B cell (primary cell): ENCODE results near the gene POLR2C. TPM values are rescaled to one million over a fixed set of nuclear protein-coding genes. Genes with fewer than 3 reads are reported as not detected.

Experiments
- ATAC-seq: fragments of 200-7000 bp; cut with Tn5 transposase; one replicate; pipeline ENCODE4 v1.10.0; 2021; ENCODE audit warnings: low read depth, mild to moderate bottlenecking, moderate number of reproducible peaks, moderate library complexity
- CTCF ChIA-PET: fragments of 350-600 bp; sonication (Branson Sonifier 250); formaldehyde crosslinking; loops from one replicate; lab custom pipeline; 2021; ENCODE audit warnings: antibody characterized with exemption, inconsistent platforms; lab: Charles Lee
- POLR2A ChIA-PET: fragments of 350-600 bp; sonication (Branson Sonifier 250); formaldehyde crosslinking; loops from one replicate; lab custom pipeline; 2021; ENCODE audit warnings: antibody characterized with exemption; lab: Charles Lee
- DNase-seq: peaks from one replicate; pipeline ENCODE4 v3.0.0; 2013
- H2AFZ ChIP-seq: 2 replicates; pipeline ENCODE4 v1.6.1; 2012; ENCODE audit warnings: mild to moderate bottlenecking, low read depth, low read length; ENCODE audit not compliant: insufficient read depth, poor library complexity, severe bottlenecking
- H3K27ac ChIP-seq, 2 donors: 1 replicate in 1 of 2; 2 replicates in 1 of 2; pipeline ENCODE4 v1.5.1; 2012 to 2013; ENCODE audit warnings: low read length in 2 of 2, mild to moderate bottlenecking in 2 of 2, moderate library complexity in 1 of 2
- H3K27me3 ChIP-seq, 4 experiments: fragments of 200-600 bp in 1 of 4; sonication (generic) in 1 of 4; replicated peaks in 1 of 4; 1 replicate in 2 of 4; 2 replicates in 2 of 4; pipeline versions ENCODE4 v1.6.1 to v1.7.0; 2013 to 2016; ENCODE audit warnings: low read length in 3 of 4, mild to moderate bottlenecking in 2 of 4, mixed read lengths in 1 of 4, moderate library complexity in 1 of 4; ENCODE audit not compliant: insufficient read depth in 4 of 4, control insufficient read depth in 3 of 4; ENCODE audit errors: control extremely low read depth in 1 of 4
- H3K36me3 ChIP-seq, 2 experiments: replicated peaks in 1 of 2; 1 replicate in 1 of 2; 2 replicates in 1 of 2; pipeline versions ENCODE4 v1.6.1 to v1.7.1; 2013; ENCODE audit warnings: low read length in 1 of 2; ENCODE audit not compliant: insufficient read depth in 2 of 2, control insufficient read depth in 1 of 2; ENCODE audit errors: control extremely low read depth in 1 of 2, extremely low read depth in 1 of 2
- H3K4me1 ChIP-seq, 2 donors: fragments of 200-600 bp in 1 of 2; sonication (generic) in 1 of 2; 1 replicate in 1 of 2; 2 replicates in 1 of 2; pipeline versions ENCODE4 v1.5.1 to v1.6.1; 2013 to 2017; ENCODE audit warnings: low read length in 2 of 2; ENCODE audit not compliant: control insufficient read depth in 2 of 2, insufficient read depth in 2 of 2
- H3K4me2 ChIP-seq: replicated peaks from 2 replicates; pipeline ENCODE3; 2012; ENCODE audit warnings: mild to moderate bottlenecking, low read depth, low read length; ENCODE audit not compliant: poor library complexity, severe bottlenecking
- H3K4me3 ChIP-seq, 5 experiments: fragments of 200-600 bp in 1 of 5; sonication (generic) in 1 of 5; 1 replicate in 3 of 5; 2 replicates in 2 of 5; pipeline versions ENCODE4 v1.5.1 to v1.7.0; 2011 to 2016; ENCODE audit warnings: low read length in 4 of 5, mild to moderate bottlenecking in 4 of 5, low read depth in 2 of 5, control low read depth in 1 of 5, moderate library complexity in 1 of 5; ENCODE audit not compliant: insufficient read depth in 1 of 5; ENCODE audit errors: control extremely low read depth in 1 of 5, extremely low read depth in 1 of 5
- H3K79me2 ChIP-seq: fragments of 200-600 bp; sonication (generic); one replicate; pipeline ENCODE4 v1.6.0; 2016; ENCODE audit warnings: low read length; ENCODE audit not compliant: control insufficient read depth, insufficient read depth
- H3K9ac ChIP-seq: fragments of 200-600 bp; sonication (generic); 2 replicates; pipeline ENCODE4 v1.6.1; 2017; ENCODE audit warnings: mild to moderate bottlenecking, low read length, moderate library complexity
- H3K9me3 ChIP-seq, 3 donors: one replicate each; pipeline versions ENCODE4 v1.6.1 to v1.7.1; 2013; ENCODE audit warnings: low read length in 2 of 3; ENCODE audit not compliant: control insufficient read depth in 2 of 3, insufficient read depth in 1 of 3; ENCODE audit errors: control extremely low read depth in 1 of 3
- H4K20me1 ChIP-seq: 2 replicates; pipeline ENCODE4 v1.6.0; 2012; ENCODE audit warnings: mild to moderate bottlenecking, low read length; ENCODE audit not compliant: insufficient read depth, control insufficient read depth, poor library complexity, severe bottlenecking
- H3K27ac Mint-ChIP-seq: one replicate; pipeline ENCODE4 v1.8.0; 2021; ENCODE audit warnings: mixed read lengths
- H3K27me3 Mint-ChIP-seq: one replicate; pipeline ENCODE4 v1.8.0; 2021; ENCODE audit warnings: mixed read lengths
- H3K4me1 Mint-ChIP-seq: one replicate; pipeline ENCODE4 v1.8.0; 2021; ENCODE audit warnings: mixed read lengths
- H3K4me3 Mint-ChIP-seq: one replicate; pipeline ENCODE4 v1.8.0; 2021; ENCODE audit warnings: mixed read lengths
- H3K9me3 Mint-ChIP-seq: one replicate; pipeline ENCODE4 v1.8.0; 2022; ENCODE audit warnings: mixed read lengths; ENCODE audit not compliant: insufficient read depth
- CTCF ChIP-seq: fragments of 200-600 bp; IDR thresholded peaks from one replicate; pipeline ENCODE4 v1.8.0; 2022; ENCODE audit warnings: antibody characterized with exemption, mild to moderate bottlenecking
- EZH2 ChIP-seq: IDR thresholded peaks from 2 replicates; pipeline ENCODE4 v1.6.1; 2012; ENCODE audit warnings: borderline replicate concordance, low read depth, mild to moderate bottlenecking, moderate library complexity, low read length; ENCODE audit not compliant: insufficient read depth, poor library complexity, severe bottlenecking
- WGBS: methylation state at CpG from one replicate; pipeline ENCODE4 v1.1.5; 2013; ENCODE audit warnings: missing lambda C conversion rate; ENCODE audit not compliant: insufficient coverage; 5-methylcytosine and 5-hydroxymethylcytosine counted together
- intact Hi-C: fragments of 100-400 bp; cut with micrococcal nuclease; formaldehyde crosslinking; loops from one replicate; pipeline ENCODE4 v1.10.0; 2022
- polyA plus RNA-seq: library from polyadenylated mRNA; depleted of rRNA; stranded (reverse); fragments of >200 nt; gene quantifications from 2 replicates; pipeline ENCODE4 v1.2.3, GENCODE V29; 2012
- total RNA-seq, 2 donors: library from RNA; stranded (reverse); fragments of 120-200 nt in 1 of 2; gene quantifications; 1 replicate in 1 of 2; 2 replicates in 1 of 2; pipeline versions ENCODE4 v1.2.3 to v1.2.4, GENCODE V29; 2013 to 2022

Gene POLR2C
- total and polyA plus RNA-seq, 2 donors (not counting 1 experiment from before 2014, with no cell fraction given), result 57.8 to 70.1 TPM

- H3K4me3 ChIP-seq, result no peak overlapping the region
- no peak overlapping the region for H3K27ac Mint-ChIP-seq
- no peak overlapping the region for H3K4me3 Mint-ChIP-seq
- H3K36me3 ChIP-seq, result peaks cover 0 to 12% of the 10 kb centered on the region in 2 experiments
- H3K27me3 ChIP-seq, result no peaks in the 10 kb centered on the region
- intact Hi-C loops, result no loop called here
- H3K9me3 Mint-ChIP-seq, result no peaks in the 10 kb centered on the region
- H3K9me3 ChIP-seq, result no peaks in the 10 kb centered on the region
- H3K27ac ChIP-seq, result no peak overlapping the region
- DNase-seq (no peak), ATAC-seq (no peak)
- no peak for TF ChIP-seq CTCF
- no peak for TF ChIP-seq EZH2
- CTCF ChIA-PET, result interaction anchor here (1.1 to 1.8 kb wide), 4 partner anchors 9 to 97 kb away, joined by 3 to 6 read pairs (median 4); no protein-coding TSS in a partner anchor
- H3K4me1 ChIP-seq, result no peaks in the 10 kb centered on the region
- POLR2A ChIA-PET, result no interaction called here
- 88% methylated on average over 9 of the region's 14 CpGs for WGBS
- no peak overlapping the region for H3K4me2 ChIP-seq
- no peaks in the 10 kb centered on the region for H4K20me1 ChIP-seq
- H2AFZ ChIP-seq, result no peak overlapping the region
- H3K79me2 ChIP-seq, result no peaks in the 10 kb centered on the region
- no peak overlapping the region for H3K9ac ChIP-seq
- H3K4me1 Mint-ChIP-seq, result no peaks in the 10 kb centered on the region
- H3K27me3 Mint-ChIP-seq, result peaks cover 2% of the 10 kb centered on the region
Observed at GRCh38 chr16:57513371-57514102, 51.1 kb downstream of the POLR2C start.

GRCh38 chr16:57514371-57514770, 51.9 kb downstream of the POLR2C start:
- POLR2A ChIA-PET, result no interaction called here
- H3K27ac Mint-ChIP-seq, result no peak overlapping the region

More at GRCh38 chr16:57514371-57514770, 51.9 kb downstream of the POLR2C start:
- WGBS, result 88% methylated on average over 4 of the region's 4 CpGs
- H3K36me3 ChIP-seq, result peaks cover 0 to 19% of the 10 kb centered on the region in 2 experiments
- H4K20me1 ChIP-seq, result no peaks in the 10 kb centered on the region
- no peak overlapping the region for H3K4me2 ChIP-seq
- H3K27ac ChIP-seq, result no peak overlapping the region
- H3K4me1 ChIP-seq, result no peaks in the 10 kb centered on the region
- H3K27me3 ChIP-seq, result no peaks in the 10 kb centered on the region
- no peak overlapping the region for H2AFZ ChIP-seq
- no peak overlapping the region for H3K9ac ChIP-seq
- Mint-ChIP-seq H3K9me3 (no peaks in the 10 kb centered on the region), H3K4me1 (no peaks in the 10 kb centered on the region), H3K4me3 (no peak overlapping the region), H3K27me3 (no peaks in the 10 kb centered on the region)
- TF ChIP-seq EZH2 (no peak), CTCF (no peak)
- ATAC-seq, result no peak
- CTCF ChIA-PET, result interaction anchor here (1.1 kb wide), 2 partner anchors 14 to 96 kb away, joined by 3 to 4 read pairs; no protein-coding TSS in a partner anchor
- no peaks in the 10 kb centered on the region for H3K9me3 ChIP-seq
- no peaks in the 10 kb centered on the region for H3K79me2 ChIP-seq
- no peak overlapping the region for H3K4me3 ChIP-seq
- no peak for DNase-seq
- intact Hi-C loops, result no loop called here
